NCI-H1417 treated with DMSO at 0.1 percent for 48 hours (cell line): ENCODE results near the gene NT5DC1.

Experiments used
- DNase-seq: peaks from one replicate; lab custom pipeline; 2025; lab: John Stamatoyannopoulos, UW

NT5DC1 gene

DNA sequence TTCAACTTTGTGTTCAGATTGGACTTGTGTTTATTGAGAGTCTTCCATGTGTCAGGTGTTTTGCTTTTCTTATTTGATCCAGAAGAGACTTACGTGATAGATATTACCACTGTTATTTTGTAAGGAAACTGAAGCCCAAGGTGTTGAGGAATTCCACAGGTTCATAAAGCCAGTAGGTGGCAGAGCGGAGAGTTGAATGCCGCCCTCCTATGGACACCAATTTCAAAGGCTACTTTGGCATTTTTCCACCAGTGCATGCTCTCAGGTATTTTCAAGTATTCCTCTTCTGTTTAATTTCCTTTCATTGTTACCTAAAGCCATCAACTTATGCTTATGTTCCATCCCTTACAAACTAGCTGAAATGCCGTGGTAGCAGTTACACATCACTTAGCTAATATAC, 39.3 kb downstream of the NT5DC1 start:
- no peak for DNase-seq

DNA sequence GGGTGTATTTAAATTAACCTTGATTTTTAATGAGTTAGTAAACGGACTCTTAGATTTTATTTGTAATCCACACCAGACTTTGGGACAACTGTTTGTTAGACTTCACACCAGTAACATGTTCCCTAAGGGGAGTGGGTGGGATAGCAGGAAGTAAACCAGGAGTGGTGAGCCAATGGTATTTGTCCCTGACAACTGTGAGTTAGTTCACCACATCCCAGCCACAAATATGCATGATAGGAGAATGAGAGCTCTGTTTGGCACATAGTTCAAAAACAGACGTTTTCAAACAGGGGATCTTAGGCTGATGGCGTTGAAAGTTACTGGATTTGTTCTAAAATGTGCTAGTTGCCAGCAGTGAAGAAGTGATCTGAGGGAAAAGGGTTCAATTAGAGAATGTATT, 44.0 kb downstream of the NT5DC1 start:
- no peak for DNase-seq

- no peak for DNase-seq
These were observed 45.4 kb downstream of the NT5DC1 start for GRCh38 chr6:116145803-116146675.

- DNase-seq: no peak
These were observed 52.0 kb downstream of the NT5DC1 start for GRCh38 chr6:116152620-116153019.

DNA sequence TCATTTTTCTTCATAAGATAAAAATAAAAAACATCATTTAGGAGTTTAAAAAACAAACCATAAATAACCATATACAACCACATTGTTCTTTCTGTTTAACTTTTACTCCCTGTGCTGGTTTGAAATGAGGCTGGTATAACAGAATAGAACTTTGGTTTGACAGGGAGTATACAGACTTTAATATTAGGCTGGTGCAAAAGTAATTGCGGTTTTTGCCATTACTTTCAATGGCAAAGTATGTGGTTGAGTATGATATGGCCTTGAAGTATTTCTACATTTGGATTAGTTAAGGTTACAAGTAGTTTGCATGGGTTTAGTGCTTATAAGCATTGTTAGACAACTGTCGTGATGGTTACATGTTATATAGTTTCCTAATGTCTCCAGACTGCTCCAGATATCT, 54.2 kb downstream of the NT5DC1 start:
- DNase-seq: no peak

- DNase-seq: no peak
These were observed 56.0 kb downstream of the NT5DC1 start for GRCh38 chr6:116156405-116157326.

DNA sequence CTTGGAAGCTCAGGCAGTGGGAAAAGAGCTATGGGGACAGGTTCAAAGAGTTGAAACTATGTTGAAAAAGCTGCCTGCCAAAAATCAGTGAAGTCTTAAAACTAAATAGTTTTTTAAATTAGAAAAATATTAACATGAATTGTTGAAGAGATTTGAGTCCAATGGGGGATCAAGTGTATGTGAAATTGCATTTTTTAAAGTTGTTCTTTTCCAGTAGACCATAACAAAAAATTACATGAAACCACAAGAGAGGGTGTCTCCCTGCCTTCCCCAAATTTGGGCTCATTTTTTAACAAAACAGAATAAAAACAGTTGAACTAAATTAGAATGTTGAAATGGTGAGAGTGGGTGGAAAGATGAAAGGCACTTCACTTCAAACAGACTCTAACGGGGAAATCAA, 56.7 kb downstream of the NT5DC1 start:
- DNase-seq: no peak

DNA sequence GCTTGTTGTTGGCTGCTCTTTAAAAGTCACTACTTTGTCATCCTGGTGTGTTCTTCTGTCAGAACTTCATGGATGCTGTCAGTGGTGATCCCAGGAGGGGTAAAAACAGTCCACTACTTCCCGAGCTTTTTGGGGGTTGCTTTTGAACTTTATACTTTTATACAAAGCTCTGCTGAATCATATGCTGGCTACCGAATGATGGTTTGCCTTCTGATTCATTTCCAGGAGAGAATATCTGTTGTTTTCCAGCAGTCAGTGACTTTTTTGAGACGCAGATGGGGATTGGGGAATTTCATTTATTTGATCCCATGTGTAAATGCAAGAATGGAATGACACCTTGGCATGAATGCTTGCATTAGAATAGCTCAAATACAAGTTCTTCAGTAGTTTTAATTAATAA, 58.0 kb downstream of the NT5DC1 start:
- DNase-seq: no peak

DNA sequence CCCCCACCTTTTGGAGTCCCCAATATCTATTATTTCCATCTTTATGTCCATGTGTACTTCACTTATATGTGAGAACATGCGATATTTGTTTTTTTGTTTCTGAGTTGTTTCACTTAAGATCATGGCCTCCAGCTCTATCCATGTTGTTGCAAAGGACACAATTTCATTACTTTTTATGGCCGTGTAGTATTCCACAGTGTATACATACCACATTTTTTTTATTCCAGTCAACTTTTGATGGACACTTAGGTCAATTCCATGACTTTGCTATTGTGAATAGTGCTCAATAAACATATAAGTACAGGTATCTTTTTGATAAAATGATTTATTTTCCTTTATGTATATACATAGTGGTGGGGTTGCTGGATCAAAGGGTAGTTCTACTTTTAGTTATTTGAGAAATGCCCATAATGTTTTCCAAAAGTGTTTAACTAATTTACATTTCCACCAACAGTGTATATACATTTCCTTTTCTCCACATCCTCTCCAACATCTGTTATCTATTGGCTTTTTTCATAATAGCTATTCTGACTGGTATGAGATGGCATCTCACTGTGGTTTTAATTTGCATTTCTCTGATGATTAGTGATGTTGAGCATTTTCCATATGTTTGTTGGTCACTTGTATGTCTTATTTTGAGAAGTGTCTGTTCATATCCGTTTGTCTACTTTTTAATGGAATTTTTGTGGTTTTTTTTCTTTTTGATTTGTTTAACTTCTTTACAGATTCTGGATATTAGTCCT, 59.3 kb downstream of the NT5DC1 start:
- no peak for DNase-seq

DNA sequence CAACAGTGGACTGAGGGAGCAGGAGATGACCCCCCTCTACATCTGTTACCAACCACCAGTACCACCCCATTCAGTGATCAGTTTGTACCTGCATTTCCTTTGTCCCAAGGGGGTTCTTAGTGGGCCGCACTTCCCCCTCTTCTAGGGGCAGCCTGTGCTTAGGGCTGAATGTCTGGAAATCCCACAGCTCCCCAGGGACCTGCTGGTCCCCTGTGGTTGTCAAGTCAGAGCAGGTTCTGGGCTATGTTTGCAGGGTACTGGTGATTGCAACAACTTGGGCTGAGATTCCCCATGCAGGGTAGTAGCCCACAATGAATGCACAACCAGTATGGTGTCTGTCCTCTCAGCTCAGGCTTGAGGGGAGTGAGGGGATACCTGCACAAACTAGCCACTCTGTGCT, 64.9 kb downstream of the NT5DC1 start:
- DNase-seq: no peak

DNA sequence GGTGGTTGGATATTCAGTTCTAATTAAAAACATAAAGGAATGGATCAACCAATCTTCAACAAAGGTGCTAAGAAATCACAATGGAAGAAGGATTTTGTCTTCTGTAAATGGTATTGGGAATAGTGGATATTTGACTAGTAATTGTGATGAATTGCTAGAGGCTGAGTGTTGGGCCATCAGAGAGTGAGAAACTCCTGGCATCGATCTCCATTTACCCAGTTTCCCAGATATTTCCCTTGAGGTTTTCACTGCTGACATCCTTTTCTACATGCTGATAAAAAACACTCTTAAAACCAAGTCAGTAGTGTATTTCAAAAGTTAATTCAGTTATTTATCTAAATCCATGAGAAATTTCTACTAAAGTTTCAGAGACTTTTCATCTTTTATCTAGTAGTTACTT, 65.7 kb downstream of the NT5DC1 start:
- DNase-seq: no peak

- no peak for DNase-seq
These were observed 67.5 kb downstream of the NT5DC1 start for GRCh38 chr6:116168148-116168547.

DNA sequence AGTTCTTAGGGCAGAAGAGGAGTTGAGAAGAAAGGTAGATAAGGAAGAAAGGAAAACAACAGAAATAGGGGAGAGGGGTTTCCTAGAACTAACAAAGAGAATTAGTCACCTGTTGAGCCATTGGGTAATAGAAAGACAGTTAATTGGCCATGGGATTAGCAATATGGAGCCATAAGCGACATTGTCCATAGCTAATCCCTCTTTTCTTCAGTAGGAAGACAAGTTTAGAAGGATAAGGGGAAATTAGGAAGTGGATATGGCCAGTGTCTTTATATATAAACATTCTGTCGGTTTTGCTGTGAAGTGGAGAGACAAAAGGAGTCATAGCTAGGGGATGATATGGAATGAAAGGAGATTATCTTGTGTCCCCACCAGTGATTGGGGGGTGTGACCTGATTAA, 69.2 kb downstream of the NT5DC1 start:
- DNase-seq: no peak

DNA sequence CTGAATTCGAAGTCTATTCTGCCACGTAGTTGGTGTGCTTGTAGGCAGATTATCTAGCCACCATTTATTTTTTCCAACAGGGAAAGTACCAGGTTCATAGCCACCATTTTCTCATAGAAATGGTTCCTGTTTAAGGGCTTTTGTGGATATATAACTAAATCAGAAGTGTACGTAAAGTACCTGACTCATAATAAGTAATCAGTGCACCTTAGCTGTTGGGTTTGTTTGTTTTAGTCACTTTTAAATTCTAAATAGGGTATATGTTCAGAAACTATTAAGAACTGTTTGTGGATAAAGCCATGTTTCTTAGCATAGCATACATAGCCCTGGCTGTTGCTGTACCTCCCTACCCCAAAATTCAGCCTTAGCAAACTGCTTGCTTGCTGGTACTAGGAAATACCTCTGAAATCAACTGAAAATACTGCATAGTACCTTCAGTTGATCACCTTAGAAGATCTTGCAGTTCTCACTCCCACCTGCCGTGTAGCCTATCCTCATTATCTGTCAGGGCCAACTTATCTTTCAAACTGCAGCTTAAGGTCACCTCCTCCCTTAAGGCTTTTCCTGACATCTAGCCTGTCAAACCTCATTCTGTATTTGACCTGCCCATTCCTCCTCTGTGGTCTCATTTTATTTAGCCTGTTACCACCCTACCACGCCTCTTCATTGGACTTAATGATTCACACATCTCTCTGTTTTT, 69.9 kb downstream of the NT5DC1 start:
- no peak for DNase-seq

DNA sequence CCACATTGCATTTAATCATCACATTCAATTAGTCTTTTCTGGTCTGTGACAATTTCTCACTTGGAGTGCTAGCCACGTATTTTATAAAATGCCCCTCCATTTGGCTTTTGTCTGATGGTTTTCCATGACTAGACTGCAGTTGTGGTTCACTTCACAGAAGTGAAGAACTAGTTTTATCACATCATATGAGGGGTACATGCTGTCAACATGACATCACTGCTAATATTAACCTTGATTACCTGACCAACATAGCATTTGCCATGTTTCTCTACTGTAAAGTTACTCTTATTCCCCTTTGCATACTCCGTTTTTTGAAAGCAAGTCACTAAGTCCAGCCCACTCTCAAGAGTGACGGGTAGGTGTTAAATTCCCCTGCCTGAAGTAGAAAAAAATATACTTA, 73.3 kb downstream of the NT5DC1 start:
- DNase-seq: no peak

DNA sequence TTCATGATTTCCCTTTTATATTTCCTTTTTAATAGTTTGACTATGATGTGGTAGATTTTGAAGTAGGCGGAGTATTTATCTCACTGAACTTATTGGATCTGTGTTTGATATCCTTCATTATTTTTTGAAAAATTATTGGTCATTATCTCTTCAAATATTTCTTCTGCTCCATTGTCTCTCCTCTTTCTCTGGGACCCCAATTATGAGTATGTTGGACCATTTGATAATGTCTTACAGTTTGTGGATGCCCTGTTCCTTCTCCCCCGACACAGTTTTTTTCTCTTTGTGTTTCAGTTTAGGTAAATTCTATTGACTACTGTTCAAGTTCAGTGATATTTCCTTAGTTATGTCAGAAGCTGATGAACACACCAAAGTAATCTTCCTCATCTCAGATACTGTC, 74.7 kb downstream of the NT5DC1 start:
- no peak for DNase-seq

- DNase-seq: no peak
These were observed 75.9 kb downstream of the NT5DC1 start for GRCh38 chr6:116176596-116176995.

GRCh38 chr6:116180375-116180774, 79.7 kb downstream of the NT5DC1 start:
- no peak for DNase-seq

- DNase-seq: no peak
These were observed 88.8 kb downstream of the NT5DC1 start for GRCh38 chr6:116189472-116189871.

DNA sequence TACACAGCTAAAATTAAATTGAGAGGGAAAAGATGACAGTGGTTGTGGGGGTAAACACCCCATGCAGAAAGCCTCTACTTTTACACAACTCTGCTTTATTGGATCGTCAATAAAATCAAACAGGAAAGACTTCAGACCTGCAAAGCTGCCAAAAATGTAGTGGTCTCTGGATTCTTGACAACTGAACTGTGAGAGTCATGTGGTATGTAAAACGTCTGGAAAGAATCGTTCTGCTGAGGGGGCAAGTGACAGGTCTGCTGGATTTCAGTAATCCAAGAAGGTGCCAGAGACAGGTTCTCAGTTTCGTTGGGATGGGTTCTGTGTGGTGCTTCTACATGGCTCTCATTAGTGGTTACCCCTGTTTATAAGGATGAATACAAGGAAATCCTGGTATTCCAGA, 89.9 kb downstream of the NT5DC1 start:
- DNase-seq: no peak

- no peak for DNase-seq
These were observed 91.2 kb downstream of the NT5DC1 start for GRCh38 chr6:116191881-116192280.

DNA sequence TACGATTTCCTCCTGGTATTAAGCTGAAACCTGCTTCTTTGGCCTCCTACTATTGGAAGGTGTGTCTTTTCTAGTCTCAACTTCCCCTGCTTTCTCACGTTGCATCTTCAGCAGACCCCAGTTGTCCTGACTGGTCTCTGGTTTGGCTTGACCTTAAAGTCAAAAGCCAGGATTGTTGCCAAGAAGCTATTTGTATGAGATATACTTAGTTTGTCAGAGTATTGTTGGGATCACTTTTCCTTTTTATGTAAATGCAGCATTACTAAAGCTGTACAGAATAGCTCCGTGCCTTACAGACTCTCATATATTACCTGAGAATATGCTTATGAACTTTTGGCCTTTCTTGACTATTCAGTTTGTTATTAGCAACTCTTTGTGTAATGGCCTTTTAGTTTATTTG, 92.1 kb downstream of the NT5DC1 start:
- no peak for DNase-seq
